Hepatocyte (in vitro differentiated cells): ENCODE measurements around the gene INHBA.

Experiments used
- EZH2 ChIP-seq: fragments of 200-600 bp; sonication (generic); IDR thresholded peaks from 2 replicates; pipeline ENCODE4 v1.6.1; 2016; ENCODE audit warnings: antibody characterized with exemption, mild to moderate bottlenecking, borderline replicate concordance
- EZH2phosphoT487 ChIP-seq: fragments of 200-600 bp; sonication (generic); IDR thresholded peaks from one replicate; pipeline ENCODE4 v1.6.1; 2018; ENCODE audit warnings: antibody characterized with exemption, mild to moderate bottlenecking, low read depth, moderate library complexity; ENCODE audit not compliant: unreplicated experiment, severe bottlenecking
- TF ChIP-seq, protein P1 (sequence below): fragments of 200-600 bp; sonication (generic); IDR thresholded peaks from 2 replicates; pipeline ENCODE4 v1.5.1; 2016; ENCODE audit warnings: antibody characterized with exemption, mild to moderate bottlenecking; ENCODE audit not compliant: poor library complexity

DNA sequence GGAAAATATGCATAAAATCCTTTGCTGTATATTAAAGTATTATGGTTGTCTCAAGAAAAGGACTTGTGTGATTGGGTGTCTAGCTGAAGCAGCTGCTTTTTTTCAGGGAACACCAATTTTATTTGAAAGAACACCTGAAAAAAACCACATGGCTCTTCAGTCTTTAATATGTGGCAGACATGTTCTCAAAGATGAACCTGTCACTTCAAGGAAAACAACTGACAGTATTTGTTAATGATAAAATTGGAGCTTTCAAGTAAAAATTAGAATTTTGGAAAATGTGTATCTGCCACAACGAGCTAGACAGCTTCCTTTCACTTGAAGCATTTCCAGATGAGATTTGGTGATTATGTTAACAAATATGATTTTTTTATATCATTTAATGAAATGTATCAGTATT is 59.3 kb downstream of the INHBA start:
- TF ChIP-seq, protein P1, sequence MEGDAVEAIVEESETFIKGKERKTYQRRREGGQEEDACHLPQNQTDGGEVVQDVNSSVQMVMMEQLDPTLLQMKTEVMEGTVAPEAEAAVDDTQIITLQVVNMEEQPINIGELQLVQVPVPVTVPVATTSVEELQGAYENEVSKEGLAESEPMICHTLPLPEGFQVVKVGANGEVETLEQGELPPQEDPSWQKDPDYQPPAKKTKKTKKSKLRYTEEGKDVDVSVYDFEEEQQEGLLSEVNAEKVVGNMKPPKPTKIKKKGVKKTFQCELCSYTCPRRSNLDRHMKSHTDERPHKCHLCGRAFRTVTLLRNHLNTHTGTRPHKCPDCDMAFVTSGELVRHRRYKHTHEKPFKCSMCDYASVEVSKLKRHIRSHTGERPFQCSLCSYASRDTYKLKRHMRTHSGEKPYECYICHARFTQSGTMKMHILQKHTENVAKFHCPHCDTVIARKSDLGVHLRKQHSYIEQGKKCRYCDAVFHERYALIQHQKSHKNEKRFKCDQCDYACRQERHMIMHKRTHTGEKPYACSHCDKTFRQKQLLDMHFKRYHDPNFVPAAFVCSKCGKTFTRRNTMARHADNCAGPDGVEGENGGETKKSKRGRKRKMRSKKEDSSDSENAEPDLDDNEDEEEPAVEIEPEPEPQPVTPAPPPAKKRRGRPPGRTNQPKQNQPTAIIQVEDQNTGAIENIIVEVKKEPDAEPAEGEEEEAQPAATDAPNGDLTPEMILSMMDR, result no peak
- TF ChIP-seq EZH2 (no peak), EZH2phosphoT487 (no peak)
